Measurements from ENCODE around the gene STAB2.
"Not testable (repeated sequence)": the region's sequence is repeated elsewhere in the genome, so short reads cannot be mapped to it uniquely, and the experiment has no call there.

STAB2 gene

GRCh38 chr12:103783744-103784664 is 196.9 kb downstream of the STAB2 start:
- DNase-seq = no peak

DNA sequence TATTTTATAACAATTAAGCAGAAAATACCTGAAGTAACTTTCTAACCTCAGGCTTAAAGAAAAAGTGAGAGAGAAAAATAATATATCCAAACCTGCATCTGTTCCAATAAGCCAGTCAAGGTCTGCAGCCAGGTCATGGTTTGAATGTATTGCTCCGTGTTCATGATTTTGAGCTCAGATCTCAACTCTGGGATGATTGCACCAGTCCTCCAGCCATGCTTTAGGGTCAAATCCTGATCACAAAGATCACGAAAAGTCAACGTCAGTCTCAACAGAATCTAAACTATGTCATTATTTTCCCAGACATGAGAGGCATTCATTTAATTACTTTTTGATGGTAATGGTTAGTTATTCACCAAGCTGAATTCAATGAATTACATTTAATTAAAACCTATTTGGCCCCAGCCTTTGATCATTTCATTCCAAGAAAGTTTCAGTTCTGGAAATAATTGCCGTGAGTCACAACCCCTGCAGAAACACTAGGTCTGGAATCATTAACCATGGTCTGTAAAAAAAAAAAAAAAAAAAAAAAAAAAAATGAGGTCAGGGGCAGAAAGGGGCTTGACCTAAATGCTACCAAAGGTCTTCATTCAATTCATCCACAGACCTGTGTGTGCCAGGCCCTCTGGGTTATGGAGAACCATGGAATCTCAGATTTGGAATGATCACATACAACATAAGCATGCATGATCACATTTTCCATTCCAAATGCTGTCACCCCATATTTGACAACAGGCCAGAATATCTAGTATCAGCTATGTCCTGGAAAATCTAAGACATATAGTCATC is 198.4 kb downstream of the STAB2 start:
- DNase-seq = no peak

DNA sequence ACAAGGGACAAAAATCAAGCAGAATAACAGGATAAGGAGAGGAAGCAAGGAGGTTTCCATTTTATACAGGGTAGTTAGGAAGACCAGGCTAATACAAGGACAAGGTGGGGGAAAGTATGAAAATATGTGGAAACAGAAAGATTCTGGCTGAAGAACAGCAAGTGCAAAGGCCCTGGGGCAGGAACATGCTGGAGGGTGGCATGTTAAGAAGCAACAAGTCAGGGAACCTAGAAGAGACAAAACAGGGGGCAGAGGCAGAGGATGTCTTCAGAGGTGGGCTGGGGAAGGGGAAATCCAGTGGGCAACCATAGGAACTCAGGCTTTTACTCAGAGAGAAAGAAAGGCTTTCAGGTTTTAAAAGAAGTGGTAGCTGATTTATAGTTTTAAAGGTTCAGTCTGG is 199.1 kb downstream of the STAB2 start:
- no peak for DNase-seq

- no peak for DNase-seq
Measured at GRCh38 chr12:103791350-103791920, 204.4 kb downstream of the STAB2 start.

DNA sequence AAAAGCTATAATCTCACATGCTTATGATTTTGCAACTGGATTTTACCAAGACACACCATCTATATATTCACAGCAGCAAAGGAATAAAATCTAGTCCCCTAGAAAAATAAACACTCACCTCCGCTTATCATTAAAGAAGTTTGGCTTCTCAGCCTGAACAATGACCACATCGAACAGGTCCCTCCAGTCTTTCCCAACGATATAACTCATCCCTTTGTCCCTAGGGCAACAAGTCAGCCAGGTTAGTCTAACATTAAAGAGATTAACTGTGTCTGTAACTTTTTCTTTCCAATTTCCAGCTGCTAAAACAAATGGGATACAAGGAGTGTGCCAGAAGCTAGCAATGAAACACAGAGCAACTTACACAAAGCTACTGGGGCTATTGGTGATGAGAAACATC is 206.0 kb downstream of the STAB2 start:
- no peak for DNase-seq

- DNase-seq = no peak
Measured at GRCh38 chr12:103793512-103794045, 206.5 kb downstream of the STAB2 start.

DNA sequence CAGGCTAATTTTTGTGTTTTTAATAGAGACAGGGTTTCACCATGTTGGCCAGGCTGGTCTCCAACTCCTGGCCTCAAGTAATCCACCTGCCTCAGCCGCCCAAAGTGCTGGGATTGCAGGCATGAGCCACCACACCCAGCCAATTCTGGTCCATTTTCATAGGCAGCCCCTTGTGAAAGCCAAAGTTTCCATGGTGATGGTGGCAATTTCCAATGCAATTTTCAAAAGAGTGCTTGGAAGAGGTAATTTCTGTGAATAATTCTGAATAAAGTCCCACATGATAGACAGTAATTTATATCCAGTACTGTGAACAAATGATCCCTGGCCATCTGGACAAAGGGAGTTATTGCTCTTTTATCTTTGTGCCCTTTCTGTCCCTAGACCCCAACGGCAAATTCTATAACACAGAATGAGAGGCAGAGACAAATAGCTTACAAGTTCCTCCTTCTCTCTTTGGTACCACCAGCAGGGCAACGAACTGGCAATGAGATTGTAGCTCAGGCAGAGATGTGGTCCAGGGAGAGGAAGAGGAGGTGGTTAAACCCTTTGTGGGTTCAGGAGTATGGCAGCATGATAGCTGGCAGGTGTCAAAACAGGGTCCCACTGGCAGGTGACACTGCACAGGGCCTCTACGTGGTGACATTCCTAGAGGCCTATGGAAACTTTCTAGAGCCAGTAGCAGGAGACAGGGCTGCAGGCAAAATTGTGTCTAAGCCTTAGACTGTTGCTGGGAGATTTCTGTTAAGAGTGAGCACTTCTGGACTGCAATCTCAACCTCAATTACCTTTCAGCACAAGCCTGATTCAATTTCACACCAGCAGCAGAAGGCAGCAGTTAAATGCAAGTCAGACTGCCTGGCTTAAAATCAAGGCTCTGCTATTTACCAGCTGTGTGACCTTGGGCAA is 207.5 kb downstream of the STAB2 start:
- DNase-seq = no peak

- DNase-seq = no peak
Measured at GRCh38 chr12:103798586-103798985, 211.5 kb downstream of the STAB2 start.

DNA sequence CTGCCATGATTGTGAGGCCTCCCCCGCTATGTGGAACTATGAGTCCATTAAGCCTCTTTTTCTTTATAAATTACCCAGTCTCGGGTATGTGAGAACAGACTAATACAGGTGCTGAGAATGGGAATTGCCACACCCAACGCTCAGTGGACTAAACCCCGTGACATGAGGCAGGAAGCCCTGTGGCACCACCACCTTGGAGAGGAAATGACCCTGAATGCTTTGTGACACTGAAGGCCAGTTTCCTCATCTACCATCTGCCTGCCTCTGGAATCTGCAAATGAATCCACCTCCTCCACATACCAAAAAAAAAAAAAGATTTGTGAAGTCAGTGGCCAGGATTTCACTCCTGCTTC is 212.4 kb downstream of the STAB2 start:
- no peak for DNase-seq

DNA sequence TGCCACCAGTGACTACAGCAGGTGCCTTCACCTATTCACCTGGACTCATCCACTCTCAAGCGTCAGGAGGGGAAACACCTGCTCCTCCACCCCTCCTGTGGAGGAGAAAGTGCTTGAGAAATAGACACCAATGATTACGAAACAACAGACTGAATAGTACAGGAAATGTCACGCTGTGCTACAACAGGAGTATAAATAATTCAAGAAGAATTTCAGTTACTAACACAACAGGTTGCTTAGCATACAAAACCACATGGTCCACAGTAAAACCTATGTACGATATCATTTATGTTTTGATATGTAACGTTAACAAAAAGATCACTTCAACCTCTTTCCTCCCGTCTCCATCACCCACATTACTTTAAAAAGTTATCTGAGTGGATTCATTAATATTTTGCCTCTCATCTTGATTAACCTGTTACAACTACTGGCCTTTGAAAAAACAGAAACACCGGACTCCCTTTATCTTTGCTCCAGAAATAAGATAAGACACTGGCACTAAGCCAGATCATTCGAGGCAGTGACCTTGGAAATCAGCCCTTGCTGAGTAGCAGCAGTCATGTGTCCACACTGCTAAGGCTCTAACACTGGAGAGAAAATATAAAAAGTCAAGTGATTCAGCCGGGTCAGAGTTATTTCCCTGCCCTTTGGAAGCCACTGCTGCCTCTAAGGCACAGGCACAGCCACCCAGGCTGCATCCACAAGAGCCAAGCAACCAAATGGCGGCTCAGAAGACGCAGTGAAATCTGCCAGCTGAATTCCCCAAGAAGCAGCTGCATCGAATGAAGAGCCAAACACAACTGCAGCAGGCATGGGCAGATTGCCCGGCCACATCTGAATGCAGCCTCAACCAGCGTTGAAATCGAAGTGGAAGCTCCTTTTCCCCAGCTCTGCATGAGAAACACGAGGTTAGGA is 213.0 kb downstream of the STAB2 start:
- DNase-seq = no peak

DNA sequence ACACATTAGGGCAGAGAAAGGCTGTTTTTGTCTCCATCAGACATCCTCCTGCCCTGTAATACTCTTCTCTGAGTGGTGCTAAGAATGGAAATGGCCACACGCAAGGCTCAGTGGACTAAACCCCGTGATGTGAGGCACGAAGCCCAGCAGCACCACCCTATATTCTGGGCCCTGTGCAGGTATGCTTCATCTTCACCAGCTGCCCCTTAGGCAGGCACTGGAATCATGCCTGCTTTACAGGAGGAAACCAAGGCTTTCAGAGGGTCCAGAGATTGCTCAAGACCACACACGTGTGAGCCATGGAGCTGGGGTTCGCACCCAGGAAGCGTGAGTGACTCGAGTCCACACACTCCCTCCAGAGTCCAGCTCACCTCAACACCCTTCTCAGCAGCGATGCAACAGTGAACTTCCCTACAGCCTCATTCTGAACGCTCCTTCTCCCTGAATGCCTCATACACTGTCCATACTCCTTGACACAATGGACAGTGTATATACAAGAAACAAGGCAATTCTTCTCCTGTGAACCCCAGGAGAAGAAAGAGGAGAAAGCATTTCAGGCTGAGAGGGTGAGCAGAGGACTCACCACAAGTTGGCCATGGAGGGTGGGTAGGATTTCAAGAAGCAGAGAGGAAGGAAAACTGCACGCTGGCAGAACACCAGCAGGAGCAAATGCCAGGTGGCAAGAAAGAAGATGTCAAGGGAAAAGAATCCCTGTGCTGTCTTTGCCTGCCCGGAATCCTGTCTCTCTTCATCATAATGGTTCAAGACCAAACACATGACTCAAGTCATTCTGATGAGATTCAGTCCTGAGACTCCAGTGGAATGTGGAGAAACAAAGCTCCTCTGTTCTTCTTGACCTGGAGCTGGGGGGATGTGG is 214.9 kb downstream of the STAB2 start:
- no peak for DNase-seq

- DNase-seq = no peak
Measured at GRCh38 chr12:103802586-103802886, 215.5 kb downstream of the STAB2 start.

GRCh38 chr12:103803847-103804246 is 216.8 kb downstream of the STAB2 start:
- DNase-seq = no peak

DNA sequence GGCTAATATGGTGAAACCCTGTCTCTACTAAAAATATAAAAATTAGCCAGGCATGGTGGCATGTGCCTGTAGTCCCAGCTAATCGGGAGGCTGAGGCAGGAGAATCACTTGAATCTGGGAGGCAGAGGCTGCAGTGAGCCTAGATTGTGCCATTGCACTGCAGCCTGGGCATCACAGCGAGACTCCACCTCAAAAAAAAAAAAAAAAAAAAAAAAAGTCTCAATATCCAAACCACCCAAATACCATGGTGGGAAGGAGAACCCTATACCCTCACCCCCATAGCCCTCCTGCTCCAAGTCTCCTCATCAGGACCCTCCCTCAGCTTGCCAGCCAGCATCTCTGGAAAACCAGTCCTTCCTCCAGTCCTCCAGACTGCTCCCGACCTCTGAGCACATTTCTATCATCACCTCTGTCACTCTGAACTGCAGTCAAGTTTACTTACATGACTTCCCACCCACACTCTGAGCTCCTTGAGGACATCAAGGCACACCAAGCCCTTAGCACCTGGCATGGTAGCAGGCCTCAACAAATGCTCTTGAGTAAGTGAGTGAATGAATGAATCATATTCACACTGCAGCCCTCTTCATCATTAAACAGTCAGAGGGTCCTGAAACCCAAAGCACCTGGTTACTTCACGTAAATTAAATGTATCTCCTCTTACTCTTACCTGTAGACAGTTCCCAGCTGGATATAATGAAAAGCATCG is 218.7 kb downstream of the STAB2 start:
- DNase-seq = no peak

GRCh38 chr12:103806803-103807202 is 219.7 kb downstream of the STAB2 start:
- no peak for DNase-seq

DNA sequence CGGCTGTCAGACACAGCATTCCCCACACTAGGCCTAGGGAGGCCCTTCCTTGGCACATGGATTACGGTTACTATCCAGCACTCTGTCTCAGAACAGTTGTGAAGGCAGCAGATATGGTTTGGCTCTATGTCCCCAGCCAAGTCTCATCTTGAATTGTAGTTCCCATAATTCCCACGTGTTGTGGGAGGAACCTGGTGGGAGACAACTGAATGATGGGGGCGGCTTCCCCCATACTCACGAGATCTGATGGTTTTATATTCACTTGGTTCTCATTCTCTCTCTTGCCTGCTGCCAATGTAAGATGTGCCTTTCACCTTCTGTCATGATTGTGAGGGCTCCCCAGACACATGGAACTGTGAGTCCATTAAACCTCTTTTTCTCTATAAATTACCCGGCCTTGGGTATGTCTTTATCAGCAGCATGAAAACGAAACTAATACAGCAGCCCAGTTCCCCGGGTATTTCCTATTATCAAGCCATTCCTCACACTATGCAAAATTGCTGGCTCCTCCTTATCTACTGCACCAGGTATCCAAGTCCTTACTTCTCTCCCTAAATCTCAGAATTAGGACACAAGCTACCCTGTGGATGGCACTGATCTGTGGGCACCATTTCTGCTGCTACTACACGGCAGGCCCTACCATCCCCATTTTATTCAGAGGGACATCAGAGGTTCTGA is 220.6 kb downstream of the STAB2 start:
- DNase-seq = no peak

GRCh38 chr12:103808239-103808880 is 221.3 kb downstream of the STAB2 start:
- DNase-seq = no peak

GRCh38 chr12:103809154-103809553 is 222.1 kb downstream of the STAB2 start:
- DNase-seq = no peak

GRCh38 chr12:103809639-103810038 is 222.6 kb downstream of the STAB2 start:
- DNase-seq = not testable (repeated sequence)

Data from activated CD4-positive, alpha-beta T cell treated with anti-CD3 and anti-CD28 coated beads, Interleukin-2, amount 50 U/mL, for 1 hour (primary cell).